GM12878 (cell line): ENCODE data around the gene DNAH8. TPM values are rescaled to one million over a fixed set of nuclear protein-coding genes. Genes with fewer than 3 reads are reported as not detected.

Experiments used
- ATAC-seq: fragments of 200-7000 bp; cut with Tn5 transposase; 3 replicates; pipeline ENCODE4 v1.9.1; 2020; ENCODE audit warnings: mild to moderate bottlenecking, moderate library complexity
- BruUV-seq: library from RNA; stranded (reverse); fragments of 400-500 nt; replicated peaks from 2 replicates; lab custom pipeline; 2021; lab: Mats Ljungman, UMichigan
- CTCF ChIA-PET: fragments of 300-600 bp; sonication (Branson Sonifier 250); formaldehyde crosslinking; extraction: SDS; loops from one replicate; lab custom pipeline; 2021; ENCODE audit warnings: inconsistent platforms; lab: Yijun Ruan, JAX
- POLR2A ChIA-PET: fragments of 350-600 bp; formaldehyde crosslinking; extraction: SDS; loops from one replicate; lab custom pipeline; 2021; ENCODE audit warnings: inconsistent platforms; lab: Charles Lee
- RAD21 ChIA-PET: fragments of 300-600 bp; sonication (Branson Sonifier 250); formaldehyde crosslinking; loops from one replicate; lab custom pipeline; 2023; ENCODE audit warnings: antibody characterized with exemption; ENCODE audit not compliant: unreplicated experiment; lab: Charles Lee
- SMC1A ChIA-PET: fragments of 300-600 bp; sonication (Branson Sonifier 250); formaldehyde crosslinking; loops from one replicate; lab custom pipeline; 2023; ENCODE audit not compliant: unreplicated experiment, uncharacterized antibody; lab: Charles Lee
- DNase-seq: peaks from one replicate; pipeline ENCODE4 v3.0.0-alpha.2; 2011; ENCODE audit warnings: low read depth, low spot score
- FAIRE-seq: peaks from 3 replicates; lab custom pipeline; 2011; peaks lifted over from hg19 to GRCh38; lab: Jason Lieb, UNC
- H2AFZ ChIP-seq: 2 replicates; pipeline ENCODE4 v1.6.0; 2011; ENCODE audit warnings: low read depth, low read length, control low read depth; ENCODE audit not compliant: control insufficient read depth
- H3K27ac ChIP-seq: 2 replicates; pipeline ENCODE4 v1.5.1; 2011; ENCODE audit warnings: control low read depth; ENCODE audit not compliant: control insufficient read depth, insufficient read depth
- H3K27me3 ChIP-seq, 2 experiments: replicated peaks in 1 of 2; 2 replicates each; pipeline versions ENCODE4 v1.6.0 to v1.6.1; 2011; ENCODE audit warnings: low read length in 1 of 2; ENCODE audit not compliant: control insufficient read depth in 2 of 2, insufficient read depth in 2 of 2
- H3K36me3 ChIP-seq, 2 experiments: 2 replicates each; pipeline ENCODE4 v1.5.1; 2011; ENCODE audit warnings: low read length in 1 of 2; ENCODE audit not compliant: control insufficient read depth in 2 of 2, insufficient read depth in 2 of 2
- H3K4me1 ChIP-seq: 2 replicates; pipeline ENCODE4 v1.6.1; 2011; ENCODE audit warnings: mild to moderate bottlenecking, low read length, moderate library complexity, mixed read lengths; ENCODE audit not compliant: control insufficient read depth, insufficient read depth
- H3K4me2 ChIP-seq: 2 replicates; pipeline ENCODE4 v1.6.0; 2011; ENCODE audit warnings: control low read depth; ENCODE audit not compliant: control insufficient read depth, insufficient read depth
- H3K4me3 ChIP-seq: fragments of 200-600 bp; sonication (generic); 2 replicates; pipeline ENCODE4 v1.5.1; 2016
- H3K79me2 ChIP-seq: 2 replicates; pipeline ENCODE4 v1.6.0; 2011; ENCODE audit warnings: low read length; ENCODE audit not compliant: control insufficient read depth, insufficient read depth
- H3K9ac ChIP-seq: 2 replicates; pipeline ENCODE4 v1.8.0; 2011; ENCODE audit warnings: low read length, control low read depth, mixed read lengths; ENCODE audit not compliant: control insufficient read depth, insufficient read depth
- H3K9me3 ChIP-seq: replicated peaks from 3 replicates; pipeline ENCODE4 v1.5.1; 2011; ENCODE audit warnings: mild to moderate bottlenecking, low read length; ENCODE audit not compliant: control insufficient read depth, insufficient read depth
- H4K20me1 ChIP-seq: 2 replicates; pipeline ENCODE4 v1.6.0; 2011; ENCODE audit not compliant: control insufficient read depth, insufficient read depth
- CUX1 ChIP-seq: IDR thresholded peaks from 2 replicates; pipeline ENCODE4 v1.6.1; 2012; ENCODE audit warnings: improper control_type of control experiment, low read depth, low read length; ENCODE audit not compliant: insufficient replicate concordance
- E4F1 ChIP-seq: fragments of 450-650 bp; IDR thresholded peaks from 2 replicates; pipeline ENCODE4 v1.6.1; 2018; ENCODE audit warnings: borderline replicate concordance, mild to moderate bottlenecking; ENCODE audit not compliant: partially characterized antibody
- HDGF ChIP-seq: fragments of 450-650 bp; IDR thresholded peaks from 2 replicates; pipeline ENCODE4 v1.6.1; 2016; ENCODE audit warnings: antibody characterized with exemption
- KDM1A ChIP-seq: fragments of 200-600 bp; sonication (generic); IDR thresholded peaks from 2 replicates; pipeline ENCODE4 v1.6.1; 2016; ENCODE audit warnings: borderline replicate concordance
- NFXL1 ChIP-seq: fragments of 450-650 bp; IDR thresholded peaks from 2 replicates; pipeline ENCODE4 v1.6.1; 2017; ENCODE audit warnings: antibody characterized with exemption, mild to moderate bottlenecking, borderline replicate concordance
- RAD51 ChIP-seq: fragments of 450-650 bp; IDR thresholded peaks from 2 replicates; pipeline ENCODE4 v1.6.1; 2016; ENCODE audit warnings: moderate library complexity, mild to moderate bottlenecking, inconsistent platforms
- STAT3 ChIP-seq: IDR thresholded peaks from 2 replicates; pipeline ENCODE4 v1.6.1; 2011; ENCODE audit warnings: low read depth, low read length, improper control_type of control experiment
- ZNF217 ChIP-seq: fragments of 450-650 bp; IDR thresholded peaks from 2 replicates; pipeline ENCODE4 v1.6.1; 2017; ENCODE audit warnings: antibody characterized with exemption, mild to moderate bottlenecking
- ZNF687 ChIP-seq: fragments of 450-650 bp; IDR thresholded peaks from 2 replicates; pipeline ENCODE4 v1.6.1; 2017; ENCODE audit warnings: mild to moderate bottlenecking, moderate library complexity
- WGBS: methylation state at CpG from one replicate; pipeline ENCODE4 v1.1.6; 2016; ENCODE audit warnings: low lambda C conversion rate; ENCODE audit not compliant: insufficient replicate concordance, insufficient coverage; ENCODE audit errors: missing lambda C conversion rate; 5-methylcytosine and 5-hydroxymethylcytosine counted together
- in situ Hi-C: fragments of 300-500 bp; cut with MboI; formaldehyde crosslinking; loops from 9 replicates; pipeline ENCODE4 v1.14.3; 2018; ENCODE audit warnings: mixed read lengths
- intact Hi-C: fragments of 100-400 bp; cut with micrococcal nuclease; formaldehyde crosslinking; loops from one replicate; pipeline ENCODE4 v1.14.2; 2022; ENCODE audit not compliant: unreplicated experiment
- polyA plus RNA-seq, 11 experiments: library from polyadenylated mRNA; depleted of rRNA in 4 of 11; unstranded in 6 of 11; stranded (reverse) in 5 of 11; fragments of >200 nt; fragmentation: Nextera tagmentation in 4 of 11; fragmentation: Illumina TruSeq in 1 of 11; extraction: Ambion mirVana in 4 of 11; extraction: Trizol in 1 of 11; gene quantifications; 1 replicate in 1 of 11; 2 replicates in 10 of 11; pipeline versions ENCODE4 v1.2.1 to v1.2.3, GENCODE V29; 2011 to 2016; ENCODE audit warnings: inconsistent platforms in 2 of 11, missing spikeins in 2 of 11, low read depth in 1 of 11
- total RNA-seq, 4 experiments: library from RNA; depleted of rRNA in 3 of 4; stranded (reverse); fragments of >200 nt in 3 of 4; fragmentation: Illumina TruSeq in 1 of 4; extraction: Trizol in 1 of 4; gene quantifications; 2 replicates each; pipeline versions ENCODE4 v1.2.1 to v1.2.3, GENCODE V29; 2013 to 2021

The DNAH8 gene
- total and polyA plus RNA-seq, 10 of the 15 experiments (the other 5 are each of a cell fraction or from before 2014, with no cell fraction given) = 0.02 to 0.34 (median 0.10) TPM; not detected in 3

GRCh38 chr6:39044181-39044580 is 329.1 kb downstream of the DNAH8 start:
- H3K9ac ChIP-seq = no peak overlapping the region
- intact Hi-C loops (no loop called here), in situ Hi-C loops (no loop called here)
- no peak for ATAC-seq
- H2AFZ ChIP-seq = no peak overlapping the region
- no peaks in the 10 kb centered on the region for H3K36me3 ChIP-seq
- H3K4me2 ChIP-seq = no peak overlapping the region
- ChIA-PET SMC1A (no interaction called here), RAD21 (no interaction called here), CTCF (interaction anchor here (0.9 kb wide), 1 partner anchor 8 kb away, joined by 3 read pairs; no protein-coding TSS in a partner anchor), POLR2A (no interaction called here)
- H3K27me3 ChIP-seq = peaks cover 9 to 16% of the 10 kb centered on the region in 2 experiments
- no peak overlapping the region for H3K4me3 ChIP-seq
- BruUV-seq = no TSS peak
- no peaks in the 10 kb centered on the region for H4K20me1 ChIP-seq
- H3K27ac ChIP-seq = no peak overlapping the region
- TF ChIP-seq KDM1A (no peak), E4F1 (no peak), ZNF217 (no peak), CUX1 (no peak), NFXL1 (no peak), ZNF687 (no peak), HDGF (no peak), STAT3 (no peak), RAD51 (no peak)
- H3K79me2 ChIP-seq = no peaks in the 10 kb centered on the region
- no peaks in the 10 kb centered on the region; the same call in 2 of the 3 replicates for H3K9me3 ChIP-seq
- H3K4me1 ChIP-seq = peaks cover 14% of the 10 kb centered on the region
- FAIRE-seq = no peak
- no peak for DNase-seq
- 59% methylated on average over 4 of the region's 4 CpGs for WGBS
